Neural progenitor cell (in vitro differentiated cells): ENCODE results near the gene RELN. TPM values are rescaled to one million over a fixed set of nuclear protein-coding genes. Genes with fewer than 3 reads are reported as not detected.

Source experiments
- DNase-seq: peaks from one replicate; pipeline ENCODE4 v3.0.0-alpha.2; 2016; ENCODE audit warnings: low spot score
- H2AFZ ChIP-seq: fragments of 200-600 bp; sonication (generic); replicated peaks from 2 replicates; pipeline ENCODE4 v1.6.1; 2016; ENCODE audit warnings: antibody characterized with exemption
- H3F3A ChIP-seq: fragments of 200-600 bp; sonication (generic); 2 replicates; pipeline ENCODE4 v1.6.1; 2016; ENCODE audit warnings: antibody characterized with exemption, low read depth
- H3K27ac ChIP-seq: fragments of 200-600 bp; sonication (generic); 2 replicates; pipeline ENCODE4 v1.5.1; 2016; ENCODE audit warnings: mild to moderate bottlenecking
- H3K27me3 ChIP-seq: fragments of 200-600 bp; sonication (generic); 2 replicates; pipeline ENCODE4 v1.6.1; 2016; ENCODE audit warnings: mild to moderate bottlenecking, moderate library complexity
- H3K36me3 ChIP-seq: fragments of 200-600 bp; sonication (generic); 2 replicates; pipeline ENCODE4 v1.5.1; 2016
- H3K4me1 ChIP-seq: fragments of 200-600 bp; sonication (generic); 2 replicates; pipeline ENCODE4 v1.6.1; 2016; ENCODE audit warnings: mixed run types
- H3K4me2 ChIP-seq: fragments of 200-600 bp; sonication (generic); 2 replicates; pipeline ENCODE4 v1.6.1; 2016
- H3K4me3 ChIP-seq: fragments of 200-600 bp; sonication (generic); 2 replicates; pipeline ENCODE4 v1.5.1; 2016
- H3K79me2 ChIP-seq: fragments of 200-600 bp; sonication (generic); 2 replicates; pipeline ENCODE4 v1.6.1; 2016; ENCODE audit warnings: low read depth
- H3K9ac ChIP-seq: fragments of 200-600 bp; sonication (generic); 2 replicates; pipeline ENCODE4 v1.6.1; 2016
- H3K9me3 ChIP-seq: fragments of 200-600 bp; sonication (generic); 2 replicates; pipeline ENCODE4 v1.5.1; 2016; ENCODE audit warnings: low read depth
- H4K20me1 ChIP-seq: fragments of 200-600 bp; sonication (generic); 2 replicates; pipeline ENCODE4 v1.6.1; 2016; ENCODE audit warnings: low read depth
- H3K27ac Mint-ChIP-seq: 3 replicates; pipeline ENCODE4 v1.8.0; 2021; ENCODE audit warnings: mixed read lengths
- H3K27me3 Mint-ChIP-seq: 2 replicates; pipeline ENCODE4 v1.8.0; 2022; ENCODE audit warnings: low read depth, mild to moderate bottlenecking, inconsistent platforms, moderate library complexity, mixed read lengths; ENCODE audit not compliant: insufficient read depth
- H3K36me3 Mint-ChIP-seq: 3 replicates; pipeline ENCODE4 v1.8.0; 2021; ENCODE audit warnings: mixed read lengths
- H3K4me1 Mint-ChIP-seq: 3 replicates; pipeline ENCODE4 v1.8.0; 2021; ENCODE audit warnings: mixed read lengths
- H3K4me3 Mint-ChIP-seq: 3 replicates; pipeline ENCODE4 v1.8.0; 2021; ENCODE audit warnings: mild to moderate bottlenecking, moderate library complexity, mixed read lengths
- H3K9me3 Mint-ChIP-seq: 3 replicates; pipeline ENCODE4 v1.8.0; 2020; ENCODE audit warnings: mixed read lengths
- EZH2 ChIP-seq: fragments of 200-600 bp; sonication (generic); IDR thresholded peaks from 2 replicates; pipeline ENCODE4 v1.6.1; 2017; ENCODE audit warnings: antibody characterized with exemption, mild to moderate bottlenecking, moderate library complexity
- EZH2phosphoT487 ChIP-seq: fragments of 200-600 bp; sonication (generic); IDR thresholded peaks from 2 replicates; pipeline ENCODE4 v1.6.1; 2017; ENCODE audit warnings: antibody characterized with exemption
- total RNA-seq: library from RNA; depleted of rRNA; stranded (reverse); fragments of >200 nt; gene quantifications from 2 replicates; pipeline ENCODE4 v1.2.3, GENCODE V29; 2015; ENCODE audit warnings: low replicate concordance
- TF ChIP-seq, protein P1 (sequence below): fragments of 200-600 bp; sonication (generic); IDR thresholded peaks from 2 replicates; pipeline ENCODE4 v1.5.1; 2017; ENCODE audit warnings: antibody characterized with exemption, mild to moderate bottlenecking

The RELN gene
- total RNA-seq, 1 donor from 2014 or later, result 0.02 TPM

DNA sequence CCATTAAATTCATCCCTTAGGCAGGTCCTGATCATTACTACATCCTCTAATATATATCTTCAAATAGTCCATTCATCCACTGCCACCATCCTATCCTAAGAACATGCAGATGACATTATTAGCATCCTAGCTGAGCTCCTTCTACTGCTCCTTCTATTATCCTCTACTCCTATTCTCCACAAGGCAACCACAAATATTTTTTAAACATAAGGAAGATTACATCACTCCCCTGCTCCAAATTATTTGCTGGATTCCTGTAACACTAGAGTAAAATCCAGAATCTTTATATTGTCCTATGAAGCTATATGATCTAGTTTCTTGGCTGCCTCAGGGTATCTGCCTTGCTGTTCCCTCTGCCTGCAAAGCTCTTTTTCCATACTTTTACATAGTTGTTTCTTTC lies 367.2 kb downstream of the RELN start:
- no peak overlapping the region for H3K4me3 Mint-ChIP-seq
- H3K27me3 Mint-ChIP-seq, result no peaks in the 10 kb centered on the region

DNA sequence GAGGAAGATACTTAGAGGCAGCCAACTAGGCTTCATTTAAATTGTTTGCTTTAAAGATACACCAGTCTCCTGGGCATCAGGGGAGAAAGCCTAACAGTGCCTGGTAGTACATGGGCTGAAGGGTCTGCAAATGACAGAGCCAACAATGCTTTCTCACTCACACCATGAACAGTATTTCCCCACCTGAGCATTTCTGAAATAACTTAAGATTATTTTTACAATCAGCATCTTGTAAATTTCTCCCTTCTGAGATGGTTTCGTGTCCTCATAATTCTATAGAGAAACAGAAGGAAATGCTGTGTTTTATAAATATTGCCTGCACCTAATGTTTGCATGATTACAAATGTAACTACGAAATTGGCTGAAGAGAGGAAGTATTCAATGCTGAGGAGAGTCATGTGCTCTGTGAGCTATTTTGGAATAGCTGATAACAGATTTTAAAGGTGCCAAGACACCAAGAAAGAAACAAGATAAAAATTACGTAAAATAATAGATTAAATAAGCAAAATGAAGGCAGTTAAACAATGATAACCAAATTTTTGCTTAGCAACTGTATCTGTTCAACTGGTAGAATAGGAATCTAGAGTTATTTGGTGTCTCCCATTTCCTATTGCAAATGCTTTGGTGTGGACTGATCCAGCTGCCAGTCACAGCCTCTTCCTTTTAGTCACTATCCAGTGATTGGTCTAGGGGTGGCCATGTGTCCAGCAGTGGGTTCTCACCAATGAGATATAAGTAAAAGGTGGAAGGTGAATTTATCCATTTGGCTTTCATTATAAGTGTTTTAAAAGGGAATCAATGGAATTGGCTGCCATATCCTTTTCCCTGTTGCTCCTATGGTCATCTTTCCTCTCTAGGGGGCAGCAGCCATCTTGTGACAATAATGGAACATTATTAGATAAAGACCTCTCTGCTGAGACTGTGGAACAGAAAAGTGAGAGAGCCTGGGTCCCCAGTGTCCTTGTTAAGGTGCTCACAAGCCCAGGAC lies 375.5 kb downstream of the RELN start:
- Histone ChIP-seq H3K36me3 (no peaks in the 10 kb centered on the region), H3K27me3 (no peaks in the 10 kb centered on the region), H3K4me2 (no peak overlapping the region), H3K9me3 (no peaks in the 10 kb centered on the region), H3K9ac (no peak overlapping the region), H2AFZ (no peak overlapping the region), H4K20me1 (no peaks in the 10 kb centered on the region), H3K27ac (no peak overlapping the region), H3K4me3 (no peak overlapping the region), H3F3A (no peaks in the 10 kb centered on the region), H3K79me2 (no peaks in the 10 kb centered on the region), H3K4me1 (no peaks in the 10 kb centered on the region)
- TF ChIP-seq, protein P1, sequence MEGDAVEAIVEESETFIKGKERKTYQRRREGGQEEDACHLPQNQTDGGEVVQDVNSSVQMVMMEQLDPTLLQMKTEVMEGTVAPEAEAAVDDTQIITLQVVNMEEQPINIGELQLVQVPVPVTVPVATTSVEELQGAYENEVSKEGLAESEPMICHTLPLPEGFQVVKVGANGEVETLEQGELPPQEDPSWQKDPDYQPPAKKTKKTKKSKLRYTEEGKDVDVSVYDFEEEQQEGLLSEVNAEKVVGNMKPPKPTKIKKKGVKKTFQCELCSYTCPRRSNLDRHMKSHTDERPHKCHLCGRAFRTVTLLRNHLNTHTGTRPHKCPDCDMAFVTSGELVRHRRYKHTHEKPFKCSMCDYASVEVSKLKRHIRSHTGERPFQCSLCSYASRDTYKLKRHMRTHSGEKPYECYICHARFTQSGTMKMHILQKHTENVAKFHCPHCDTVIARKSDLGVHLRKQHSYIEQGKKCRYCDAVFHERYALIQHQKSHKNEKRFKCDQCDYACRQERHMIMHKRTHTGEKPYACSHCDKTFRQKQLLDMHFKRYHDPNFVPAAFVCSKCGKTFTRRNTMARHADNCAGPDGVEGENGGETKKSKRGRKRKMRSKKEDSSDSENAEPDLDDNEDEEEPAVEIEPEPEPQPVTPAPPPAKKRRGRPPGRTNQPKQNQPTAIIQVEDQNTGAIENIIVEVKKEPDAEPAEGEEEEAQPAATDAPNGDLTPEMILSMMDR, result peak; percentile 43
- TF ChIP-seq EZH2phosphoT487, result no peak
- Mint-ChIP-seq H3K9me3 (no peaks in the 10 kb centered on the region), H3K36me3 (no peaks in the 10 kb centered on the region), H3K27ac (no peak overlapping the region), H3K4me3 (no peak overlapping the region), H3K4me1 (no peaks in the 10 kb centered on the region), H3K27me3 (no peaks in the 10 kb centered on the region)
- peak; percentile 42 for DNase-seq

More for the DNA sequence above, 367.2 kb downstream of the RELN start:
- H3K9me3 Mint-ChIP-seq, result no peaks in the 10 kb centered on the region
- no peaks in the 10 kb centered on the region for H3K27me3 ChIP-seq
- H3K9ac ChIP-seq, result no peak overlapping the region
- no peaks in the 10 kb centered on the region for H4K20me1 ChIP-seq
- no peaks in the 10 kb centered on the region for H3K36me3 ChIP-seq
- no peaks in the 10 kb centered on the region for H3K9me3 ChIP-seq
- no peaks in the 10 kb centered on the region for H3F3A ChIP-seq
- TF ChIP-seq, protein P1, result no peak
- TF ChIP-seq EZH2phosphoT487, result no peak
- TF ChIP-seq EZH2, result no peak
- no peak overlapping the region for H2AFZ ChIP-seq
- H3K4me1 ChIP-seq, result no peaks in the 10 kb centered on the region
- H3K27ac ChIP-seq, result no peak overlapping the region
- no peak overlapping the region for H3K4me2 ChIP-seq
- no peaks in the 10 kb centered on the region for H3K36me3 Mint-ChIP-seq
- H3K4me1 Mint-ChIP-seq, result peaks cover under 1% of the 10 kb centered on the region
- no peaks in the 10 kb centered on the region for H3K79me2 ChIP-seq
- no peak overlapping the region for H3K27ac Mint-ChIP-seq
- H3K4me3 ChIP-seq, result no peak overlapping the region
- no peak for DNase-seq

DNA sequence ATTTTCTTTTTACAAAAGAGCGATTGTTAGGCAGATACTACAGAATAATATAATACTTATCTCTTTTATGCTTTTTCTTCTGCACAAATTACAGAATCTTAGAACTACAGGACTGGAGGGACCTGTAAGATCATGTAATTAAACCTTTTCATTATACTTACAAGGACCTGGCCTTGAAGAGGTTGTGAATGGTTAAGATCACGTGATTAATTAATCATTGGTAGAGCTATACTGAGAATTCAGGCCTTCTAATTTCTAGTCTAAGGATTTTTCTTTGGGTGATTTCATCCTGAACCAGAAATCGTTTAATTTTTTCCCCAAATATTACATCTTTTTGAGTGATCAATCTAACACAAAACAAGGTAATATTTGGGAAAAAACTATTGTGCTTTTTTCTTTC lies 379.7 kb downstream of the RELN start:
- H3K4me1 Mint-ChIP-seq, result no peaks in the 10 kb centered on the region
- no peak overlapping the region for H2AFZ ChIP-seq
- no peaks in the 10 kb centered on the region for H3F3A ChIP-seq
- H3K9ac ChIP-seq, result no peak overlapping the region
- no peaks in the 10 kb centered on the region for H3K9me3 Mint-ChIP-seq
- no peak overlapping the region for H3K27ac ChIP-seq
- no peaks in the 10 kb centered on the region for H3K27me3 Mint-ChIP-seq
- H3K4me1 ChIP-seq, result no peaks in the 10 kb centered on the region
- H3K79me2 ChIP-seq, result no peaks in the 10 kb centered on the region
- DNase-seq, result no peak
- no peak overlapping the region for H3K27ac Mint-ChIP-seq
- no peak overlapping the region for H3K4me3 ChIP-seq
- no peaks in the 10 kb centered on the region for H3K9me3 ChIP-seq
- H3K36me3 Mint-ChIP-seq, result no peaks in the 10 kb centered on the region
- TF ChIP-seq EZH2phosphoT487, result no peak
- TF ChIP-seq, protein P1, result no peak
- TF ChIP-seq EZH2, result no peak
- H3K27me3 ChIP-seq, result no peaks in the 10 kb centered on the region
- H4K20me1 ChIP-seq, result no peaks in the 10 kb centered on the region
- no peak overlapping the region for H3K4me3 Mint-ChIP-seq
- H3K4me2 ChIP-seq, result no peak overlapping the region
- H3K36me3 ChIP-seq, result no peaks in the 10 kb centered on the region
